IMR-90 (cell line): Measurements from ENCODE around the gene SOX5. TPM values are rescaled to one million over a fixed set of nuclear protein-coding genes. Genes with fewer than 3 reads are reported as not detected.

Experiments
- ATAC-seq: fragments of 200-7000 bp; cut with Tn5 transposase; 2 replicates; pipeline ENCODE4 v1.9.1; 2020; ENCODE audit warnings: low read depth, mild to moderate bottlenecking, moderate library complexity
- BruUV-seq: library from RNA; stranded (reverse); fragments of 400-500 nt; replicated peaks from 2 replicates; lab custom pipeline; 2021; lab: Mats Ljungman, UMichigan
- CTCF ChIA-PET: fragments of 300-600 bp; formaldehyde crosslinking; extraction: SDS; loops from one replicate; lab custom pipeline; 2021; ENCODE audit warnings: antibody characterized with exemption; lab: Yijun Ruan, JAX
- POLR2A ChIA-PET: fragments of 300-600 bp; sonication (Branson Sonifier 250); formaldehyde crosslinking; loops from one replicate; lab custom pipeline; 2022; ENCODE audit warnings: antibody characterized with exemption; ENCODE audit not compliant: unreplicated experiment; lab: Charles Lee
- DNase-seq: peaks from one replicate; pipeline ENCODE4 v3.0.0; 2013
- H2AFZ ChIP-seq: replicated peaks from 2 replicates; pipeline ENCODE3; 2013; ENCODE audit warnings: low read length, mild to moderate bottlenecking; ENCODE audit not compliant: poor library complexity
- H2AK5ac ChIP-seq: 2 replicates; pipeline ENCODE4 v1.6.1; 2013; ENCODE audit warnings: low read depth, low read length, inconsistent platforms
- H2AK9ac ChIP-seq: replicated peaks from 2 replicates; pipeline ENCODE3; 2013; ENCODE audit warnings: mild to moderate bottlenecking, low read depth, low read length, moderate library complexity; ENCODE audit not compliant: poor library complexity
- H2BK120ac ChIP-seq: 2 replicates; pipeline ENCODE4 v1.6.1; 2013; ENCODE audit warnings: low read depth, low read length, inconsistent platforms
- H2BK15ac ChIP-seq: 3 replicates; pipeline ENCODE4 v1.6.1; 2013; ENCODE audit warnings: low read depth, low read length, inconsistent platforms
- H2BK20ac ChIP-seq: 2 replicates; pipeline ENCODE4 v1.6.1; 2013; ENCODE audit warnings: low read depth, mild to moderate bottlenecking, inconsistent platforms, low read length, moderate library complexity
- H2BK5ac ChIP-seq: 2 replicates; pipeline ENCODE4 v1.6.1; 2013; ENCODE audit warnings: mild to moderate bottlenecking, low read depth, low read length, inconsistent platforms; ENCODE audit not compliant: poor library complexity, severe bottlenecking
- H3K14ac ChIP-seq: replicated peaks from 2 replicates; pipeline ENCODE4 v1.6.1; 2013; ENCODE audit warnings: low read depth, low read length, inconsistent platforms
- H3K18ac ChIP-seq: 2 replicates; pipeline ENCODE4 v1.6.1; 2013; ENCODE audit warnings: low read depth, low read length, control low read depth
- H3K23ac ChIP-seq: 2 replicates; pipeline ENCODE4 v1.6.1; 2013; ENCODE audit warnings: low read depth, low read length, inconsistent platforms
- H3K27ac ChIP-seq: 2 replicates; pipeline ENCODE4 v1.5.1; 2013; ENCODE audit warnings: mild to moderate bottlenecking, control low read depth, low read length; ENCODE audit not compliant: insufficient read depth
- H3K27me3 ChIP-seq: 2 replicates; pipeline ENCODE4 v1.6.1; 2013; ENCODE audit warnings: low read length; ENCODE audit not compliant: control insufficient read depth, insufficient read depth
- H3K36me3 ChIP-seq: 2 replicates; pipeline ENCODE4 v1.6.1; 2013; ENCODE audit warnings: low read length, mixed read lengths; ENCODE audit not compliant: control insufficient read depth, insufficient read depth
- H3K4ac ChIP-seq: 2 replicates; pipeline ENCODE4 v1.6.1; 2013; ENCODE audit warnings: low read depth, low read length, inconsistent platforms
- H3K4me1 ChIP-seq: 2 replicates; pipeline ENCODE4 v1.6.1; 2013; ENCODE audit warnings: low read length, mixed read lengths; ENCODE audit not compliant: control insufficient read depth, insufficient read depth
- H3K4me2 ChIP-seq: 2 replicates; pipeline ENCODE4 v1.6.1; 2013; ENCODE audit warnings: low read depth, mild to moderate bottlenecking, control low read depth, low read length, moderate library complexity
- H3K4me3 ChIP-seq: 2 replicates; pipeline ENCODE4 v1.5.1; 2013; ENCODE audit warnings: low read depth, mild to moderate bottlenecking, control low read depth, low read length, moderate library complexity; ENCODE audit not compliant: insufficient read depth
- H3K56ac ChIP-seq: 2 replicates; pipeline ENCODE4 v1.6.1; 2013; ENCODE audit warnings: low read length, inconsistent platforms; ENCODE audit not compliant: insufficient read depth; ENCODE audit errors: extremely low read depth
- H3K79me1 ChIP-seq, 2 experiments: 2 replicates each; pipeline ENCODE4 v1.6.1; 2013; ENCODE audit warnings: low read length in 2 of 2, inconsistent platforms in 1 of 2, low read depth in 1 of 2
- H3K9ac ChIP-seq: 2 replicates; pipeline ENCODE4 v1.6.1; 2013; ENCODE audit warnings: low read depth, low read length, control low read depth
- H3K9me1 ChIP-seq: 2 replicates; pipeline ENCODE4 v1.6.1; 2013; ENCODE audit warnings: low read length, inconsistent platforms; ENCODE audit not compliant: insufficient read depth
- H3K9me3 ChIP-seq: 2 replicates; pipeline ENCODE4 v1.6.1; 2013; ENCODE audit warnings: low read length; ENCODE audit not compliant: control insufficient read depth, insufficient read depth
- H4K20me1 ChIP-seq: 2 replicates; pipeline ENCODE4 v1.6.1; 2013; ENCODE audit warnings: low read length, inconsistent platforms; ENCODE audit not compliant: insufficient read depth
- H4K5ac ChIP-seq: 2 replicates; pipeline ENCODE4 v1.6.1; 2013; ENCODE audit warnings: mild to moderate bottlenecking, low read depth, low read length, control low read depth
- H4K8ac ChIP-seq, 2 experiments: 2 replicates each; pipeline ENCODE4 v1.6.1; 2013; ENCODE audit warnings: low read depth in 2 of 2, low read length in 2 of 2, control low read depth in 1 of 2, inconsistent platforms in 1 of 2
- H4K91ac ChIP-seq: 2 replicates; pipeline ENCODE4 v1.6.1; 2013; ENCODE audit warnings: low read depth, low read length, inconsistent platforms; ENCODE audit not compliant: insufficient read depth
- CEBPB ChIP-seq: IDR thresholded peaks from 2 replicates; pipeline ENCODE4 v1.6.1; 2012; ENCODE audit warnings: low read depth, low read length, improper control_type of control experiment
- NFE2L2 ChIP-seq: fragments of 150-350 bp; IDR thresholded peaks from 2 replicates; pipeline ENCODE4 v1.6.1; 2016; ENCODE audit warnings: low read depth, mild to moderate bottlenecking, low read length
- WGBS, 2 experiments: methylation state at CpG; one replicate each; pipeline versions ENCODE4 v1.1.5 to v1.1.7; 2013; ENCODE audit warnings: missing lambda C conversion rate in 2 of 2; ENCODE audit not compliant: insufficient read length in 1 of 2; ENCODE audit errors: extremely low coverage in 2 of 2; 5-methylcytosine and 5-hydroxymethylcytosine counted together
- dilution Hi-C: fragments of 300-500 bp; cut with HindIII; formaldehyde crosslinking; loops from one replicate; pipeline ENCODE4 v1.14.3; 2018; ENCODE audit warnings: low sequenced_read_pairs; ENCODE audit not compliant: unreplicated experiment
- in situ Hi-C: fragments of 300-500 bp; cut with MboI; formaldehyde crosslinking; loops from 3 replicates; pipeline ENCODE4 v1.14.3; 2019; ENCODE audit warnings: low sequenced_read_pairs, inconsistent platforms, mixed read lengths
- intact Hi-C: fragments of 100-400 bp; cut with micrococcal nuclease; formaldehyde crosslinking; loops from 2 replicates; pipeline ENCODE4 v1.10.0; 2022
- polyA plus RNA-seq, 3 experiments: library from polyadenylated mRNA; depleted of rRNA; stranded (reverse); fragments of >200 nt; gene quantifications; 2 replicates each; pipeline ENCODE4 v1.2.3, GENCODE V29; 2012; ENCODE audit warnings: low replicate concordance in 1 of 3
- total RNA-seq: library from RNA; depleted of rRNA; stranded (reverse); fragments of >200 nt; gene quantifications from 2 replicates; pipeline ENCODE4 v1.2.3, GENCODE V29; 2012

SOX5 gene
- total and polyA plus RNA-seq, 2 of the 4 experiments (the other 2 are of a cell fraction): 1.1 to 13.1 TPM

DNA sequence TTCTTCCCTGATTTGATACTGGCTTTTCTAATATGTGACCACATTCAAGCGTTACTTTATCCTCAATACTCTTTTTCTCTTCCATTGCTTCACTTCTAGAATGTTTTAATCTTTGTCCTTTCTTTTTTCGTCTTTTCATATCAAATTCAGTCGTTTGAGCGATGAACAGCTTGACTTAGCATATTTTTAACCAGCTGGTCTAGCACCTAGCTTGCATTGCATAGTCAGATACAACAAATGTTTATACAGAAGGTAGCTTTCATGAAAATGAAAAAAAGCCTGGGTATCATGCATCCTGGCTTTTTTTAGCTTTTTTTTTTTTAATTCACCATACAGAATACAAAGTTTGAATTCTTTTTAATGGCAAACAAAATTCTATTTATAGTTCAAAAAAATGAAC lies 1.2 kb downstream of the SOX5 start:
- no peak for DNase-seq
- CTCF ChIA-PET: interaction anchor here (0.5 kb wide), 1 partner anchor 464 kb away, joined by 4 read pairs; no protein-coding TSS in a partner anchor
- in situ Hi-C loops: no loop called here

More for the DNA sequence above, 1.2 kb downstream of the SOX5 start:
- no TSS peak for BruUV-seq
- Histone ChIP-seq H2BK5ac (no peak overlapping the region), H3K18ac (no peak overlapping the region), H2AK5ac (no peak overlapping the region), H4K91ac (no peak overlapping the region), H3K4me3 (no peak overlapping the region), H2AK9ac (no peak overlapping the region), H3K27me3 (no peaks in the 10 kb centered on the region), H3K9me1 (no peaks in the 10 kb centered on the region), H2AFZ (no peak overlapping the region), H4K20me1 (no peaks in the 10 kb centered on the region), H2BK15ac (no peak overlapping the region), H2BK20ac (no peak overlapping the region), H3K79me1 (peaks cover 0 to 3% of the 10 kb centered on the region in 2 experiments; a peak in 1 of 4 replicates), H4K8ac (no peak overlapping the region), H3K23ac (no peak overlapping the region), H3K27ac (no peak overlapping the region), H3K14ac (no peak overlapping the region), H3K56ac (no peak overlapping the region), H3K36me3 (no peaks in the 10 kb centered on the region), H3K4me1 (no peaks in the 10 kb centered on the region), H3K9me3 (no peaks in the 10 kb centered on the region), H4K5ac (no peak overlapping the region), H3K9ac (no peak overlapping the region), H3K4ac (no peak overlapping the region), H2BK120ac (no peak overlapping the region), H3K4me2 (no peak overlapping the region)
- ATAC-seq: no peak
- POLR2A ChIA-PET: interaction anchor here (0.7 to 1.2 kb wide), 2 partner anchors 8 to 10 kb away, joined by 4 to 5 read pairs; no protein-coding TSS in a partner anchor
- WGBS, 2 experiments: no CpG with 5 or more reads among the region's 4 CpGs
- TF ChIP-seq CEBPB (no peak), NFE2L2 (no peak)
- intact Hi-C loops: no loop called here
- dilution Hi-C loops: no loop called here
